Hindlimb muscle (tissue), 1 donor: ENCODE results near the gene PTPRN2. TPM values are rescaled to one million over a fixed set of nuclear protein-coding genes. Genes with fewer than 3 reads are reported as not detected.

ENCODE experiments used
- DNase-seq: peaks from one replicate; pipeline ENCODE4 v3.0.0-alpha.2; 2013
- polyA plus RNA-seq: library from polyadenylated mRNA; unstranded; fragments of 120-200 nt; gene quantifications from one replicate; pipeline ENCODE4 v1.2.1, GENCODE V29; 2013; ENCODE audit not compliant: insufficient read length

PTPRN2 gene
- polyA plus RNA-seq, 1 donor, result 2.0 TPM

DNA sequence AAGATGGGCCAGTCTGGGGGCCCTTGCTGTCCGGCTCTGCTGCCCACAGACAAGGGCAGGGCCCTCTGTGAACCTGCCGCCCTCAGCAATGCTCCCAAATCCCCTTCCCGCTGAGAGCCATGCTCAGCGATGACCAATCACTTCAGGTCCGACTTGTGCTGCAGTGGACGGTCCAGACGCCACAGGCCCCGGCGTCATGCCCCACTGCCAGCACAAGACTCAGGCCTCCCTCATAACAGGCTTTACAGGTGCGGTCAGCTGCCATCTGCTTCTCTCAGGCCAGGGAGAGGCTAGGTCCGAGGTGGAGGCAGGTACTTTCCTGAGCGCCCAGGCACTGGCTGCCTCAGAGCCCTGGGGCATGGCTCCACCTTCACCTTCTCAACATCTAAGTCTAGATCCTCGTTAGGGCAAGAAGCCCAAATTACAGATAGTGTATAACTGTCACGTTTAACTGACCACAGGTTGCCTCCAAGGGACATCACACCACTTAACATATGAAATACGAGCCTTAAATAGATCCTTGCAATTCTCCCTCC, 393.2 kb downstream of the PTPRN2 start:
- no peak for DNase-seq

DNA sequence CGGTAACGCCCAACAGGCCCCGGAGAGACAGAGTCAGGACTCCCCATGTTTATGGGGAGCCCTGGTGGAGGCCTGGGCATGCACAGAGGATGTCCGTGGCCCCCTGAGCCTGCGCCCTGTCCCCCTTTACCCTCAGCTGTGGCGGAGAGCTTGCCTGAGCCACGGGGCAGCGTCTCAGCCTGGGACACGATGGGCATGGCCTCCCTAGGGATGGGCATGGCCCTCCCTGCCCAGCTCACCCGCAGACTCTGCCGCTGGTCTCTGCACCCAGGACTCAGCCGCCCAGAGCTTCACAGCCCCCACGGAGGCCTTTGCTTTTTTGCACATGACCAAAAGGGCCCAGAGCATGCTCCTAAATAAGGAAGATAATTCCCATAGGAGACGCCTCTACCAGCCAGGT, 394.2 kb downstream of the PTPRN2 start:
- DNase-seq, result no peak

DNA sequence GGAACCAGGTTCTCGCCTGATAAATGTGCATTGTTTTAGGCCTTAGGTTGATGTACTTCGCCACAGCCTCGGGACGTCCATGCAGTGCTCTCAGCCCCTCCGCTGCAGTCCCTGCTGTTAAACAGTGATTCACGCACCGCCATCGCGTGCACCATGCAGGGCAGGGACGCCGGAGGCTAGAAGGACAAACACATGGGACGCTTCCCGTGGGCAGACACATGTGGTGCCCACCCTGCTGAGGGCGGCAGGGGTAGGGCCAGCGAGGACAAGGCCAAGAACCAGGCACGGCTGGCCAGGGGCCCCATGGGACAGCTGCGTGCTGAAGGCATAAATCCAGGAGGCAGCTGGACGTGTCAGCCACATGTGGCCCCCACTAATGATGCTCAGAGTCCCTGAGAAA, 394.7 kb downstream of the PTPRN2 start:
- DNase-seq, result no peak

GRCh38 chr7:158192184-158192835, 395.3 kb downstream of the PTPRN2 start:
- no peak for DNase-seq

DNA sequence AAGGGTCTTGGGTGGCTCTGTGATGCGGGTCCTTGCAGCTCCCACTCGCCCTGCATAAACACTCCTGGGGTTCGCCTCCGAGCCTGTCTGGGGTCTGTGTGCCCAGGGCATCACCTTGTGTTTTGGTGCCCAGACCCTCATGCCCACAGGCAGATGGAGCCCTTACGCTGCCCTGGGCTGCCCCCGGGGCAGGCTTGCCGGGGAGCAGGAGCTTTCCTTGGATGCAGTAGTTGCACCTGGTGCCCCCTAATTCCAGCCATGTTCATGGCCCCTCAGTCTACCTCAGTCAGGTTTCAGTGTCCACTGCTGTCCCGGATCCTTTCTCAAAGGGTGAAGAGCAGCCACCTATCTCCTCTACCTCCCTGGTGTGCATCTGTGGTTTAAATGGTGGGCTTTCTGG, 396.0 kb downstream of the PTPRN2 start:
- no peak for DNase-seq

DNA sequence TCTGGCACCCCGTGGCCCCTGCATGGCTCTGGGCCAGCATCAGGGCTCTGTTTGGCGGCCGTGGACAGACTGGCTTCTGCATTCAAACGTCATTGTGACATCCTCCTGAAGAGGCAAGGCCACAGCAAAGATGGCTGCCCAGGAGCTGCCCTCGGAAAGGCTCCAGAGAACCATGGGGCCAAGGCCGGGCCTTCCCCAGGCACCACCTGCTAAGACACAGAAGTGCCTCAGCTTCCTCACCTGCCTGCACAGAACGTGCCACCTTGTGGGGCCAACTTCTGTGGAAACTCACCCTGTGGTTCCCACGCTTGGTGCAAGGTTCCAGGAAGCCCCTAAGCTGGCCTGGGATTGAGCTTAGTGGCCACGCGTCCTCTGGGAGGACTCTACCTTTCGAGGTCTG, 396.9 kb downstream of the PTPRN2 start:
- DNase-seq, result no peak

DNA sequence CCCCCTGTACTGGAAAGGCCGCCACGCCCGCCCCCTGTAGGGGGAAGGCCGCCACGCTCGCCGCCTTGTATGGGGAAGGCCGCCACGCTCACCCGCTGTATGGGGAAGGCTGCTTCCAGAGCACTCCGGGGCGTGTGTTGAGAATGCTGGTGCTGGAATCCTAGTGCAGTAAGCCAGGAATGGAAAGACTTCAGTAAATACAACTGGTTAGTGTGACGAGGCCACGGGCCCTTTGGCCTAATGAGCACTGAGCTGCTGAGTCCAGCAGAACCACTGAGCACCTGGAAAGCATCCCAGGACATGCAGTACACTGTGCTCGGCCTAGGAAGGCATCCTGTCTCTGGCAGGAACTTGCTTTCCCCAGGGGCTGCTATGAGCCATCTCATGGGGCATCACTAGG, 398.9 kb downstream of the PTPRN2 start:
- no peak for DNase-seq

DNA sequence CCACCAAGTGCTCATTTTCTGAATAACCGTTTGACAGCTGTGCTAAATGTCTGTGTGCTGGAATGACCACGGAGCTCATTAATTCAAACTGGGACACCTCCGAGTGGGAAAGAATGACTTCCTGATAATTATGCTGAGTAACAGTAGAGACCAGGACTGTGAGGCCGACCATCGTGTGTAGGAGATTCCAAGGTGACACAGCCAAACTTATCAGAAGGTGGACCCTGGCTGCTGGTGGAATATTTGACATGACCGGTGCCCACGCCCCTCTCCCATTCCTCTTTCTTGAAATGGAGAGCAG, 400.0 kb downstream of the PTPRN2 start:
- no peak for DNase-seq

DNA sequence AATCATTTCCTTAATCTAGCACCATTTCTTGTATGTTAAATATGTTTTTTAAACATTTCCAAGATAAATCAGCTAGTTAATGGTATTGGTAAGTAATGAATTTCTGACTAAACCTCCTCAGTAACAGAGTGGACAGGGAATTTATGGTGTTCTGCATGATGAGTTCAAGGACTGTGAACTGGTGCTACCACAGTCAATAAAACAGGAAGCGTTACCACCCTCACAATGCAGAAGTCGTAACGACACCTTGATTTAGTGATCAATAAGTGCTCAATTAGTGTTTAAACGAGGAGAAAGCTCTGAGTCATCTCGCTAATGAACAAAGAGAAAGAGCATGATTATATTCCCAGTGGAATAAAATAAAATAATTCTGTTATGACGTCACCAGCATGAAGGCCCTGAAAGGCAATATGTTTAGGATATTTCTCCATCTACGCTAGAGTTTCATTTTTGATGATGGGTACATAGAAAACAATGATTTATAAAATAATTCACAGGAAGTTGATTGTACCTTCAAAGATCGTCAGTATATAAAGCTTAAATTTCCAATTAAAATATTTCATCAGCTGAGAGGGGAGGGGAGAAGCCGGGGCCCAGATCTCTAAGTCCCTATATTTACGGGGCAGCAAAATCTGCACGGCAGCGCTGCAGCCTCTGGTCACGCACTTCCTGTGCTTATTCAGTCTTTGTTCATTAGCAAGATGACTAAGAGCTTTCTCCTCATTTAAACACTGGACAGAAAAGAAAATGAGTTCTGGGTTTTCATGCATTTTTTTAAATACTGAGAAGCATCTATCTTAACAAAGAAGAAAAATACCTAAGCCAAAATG, 400.5 kb downstream of the PTPRN2 start:
- no peak for DNase-seq

DNA sequence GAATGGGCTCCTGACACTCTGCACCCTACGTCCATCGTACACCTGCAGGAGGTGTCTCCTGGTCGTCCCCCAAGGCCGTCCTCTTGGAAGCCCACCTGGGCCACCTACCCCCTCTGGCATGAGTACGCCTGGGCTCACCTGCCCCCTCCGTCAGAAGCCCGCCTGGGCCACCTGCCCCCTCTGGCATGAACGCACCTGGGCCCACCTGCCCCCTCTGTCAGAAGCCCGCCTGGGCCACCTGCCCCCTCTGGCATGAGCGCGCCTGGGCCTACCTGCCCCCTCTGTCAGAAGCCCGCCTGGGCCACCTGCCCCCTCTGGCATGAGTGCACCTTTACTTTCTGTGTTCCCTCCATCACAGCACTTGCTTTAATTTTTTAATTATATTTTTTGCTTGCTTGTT, 401.2 kb downstream of the PTPRN2 start:
- DNase-seq, result no peak

DNA sequence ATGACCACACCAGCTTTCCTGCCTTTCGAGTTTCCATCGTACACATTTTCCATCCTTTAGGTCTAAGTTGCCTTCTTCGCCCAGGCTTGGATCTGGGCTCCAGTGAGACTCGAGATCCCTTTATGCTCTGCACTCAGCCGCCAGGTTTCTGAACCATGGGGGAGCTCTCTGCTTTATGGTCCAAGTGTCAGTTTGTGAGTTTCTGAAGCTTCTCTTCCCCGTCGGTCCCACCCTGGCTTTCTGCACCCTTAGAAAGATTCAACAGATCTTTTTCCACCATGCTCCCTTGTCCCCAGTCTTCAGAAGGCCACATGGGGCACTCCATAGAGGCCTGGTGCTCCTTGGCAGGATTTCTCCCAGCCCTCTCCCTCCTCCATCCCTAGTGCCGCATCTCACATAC, 402.0 kb downstream of the PTPRN2 start:
- DNase-seq, result no peak

- no peak for DNase-seq
These were observed 404.2 kb downstream of the PTPRN2 start for GRCh38 chr7:158183431-158183830.

- no peak for DNase-seq
These were observed 411.0 kb downstream of the PTPRN2 start for GRCh38 chr7:158176561-158177173.

GRCh38 chr7:158175779-158176178, 411.8 kb downstream of the PTPRN2 start:
- no peak for DNase-seq

DNA sequence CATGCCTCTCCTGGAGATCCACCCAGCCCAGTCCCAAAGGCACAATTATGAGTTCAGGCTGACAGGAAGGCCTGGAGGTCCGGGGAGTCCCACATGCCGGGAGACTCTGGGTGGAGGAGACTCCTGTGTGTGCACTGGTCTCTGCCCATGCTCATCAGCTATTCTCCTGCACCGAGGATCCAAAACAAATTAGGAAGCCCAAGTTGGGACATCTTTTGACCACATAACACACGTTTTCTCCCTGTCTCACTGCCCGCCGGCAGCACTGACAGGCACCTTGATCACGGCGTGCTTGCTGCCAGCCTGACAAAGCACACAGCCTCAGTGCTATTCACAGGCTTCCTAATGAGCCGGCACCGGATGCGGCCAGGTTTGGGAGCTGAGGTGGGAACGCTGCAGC, 412.7 kb downstream of the PTPRN2 start:
- DNase-seq, result no peak

DNA sequence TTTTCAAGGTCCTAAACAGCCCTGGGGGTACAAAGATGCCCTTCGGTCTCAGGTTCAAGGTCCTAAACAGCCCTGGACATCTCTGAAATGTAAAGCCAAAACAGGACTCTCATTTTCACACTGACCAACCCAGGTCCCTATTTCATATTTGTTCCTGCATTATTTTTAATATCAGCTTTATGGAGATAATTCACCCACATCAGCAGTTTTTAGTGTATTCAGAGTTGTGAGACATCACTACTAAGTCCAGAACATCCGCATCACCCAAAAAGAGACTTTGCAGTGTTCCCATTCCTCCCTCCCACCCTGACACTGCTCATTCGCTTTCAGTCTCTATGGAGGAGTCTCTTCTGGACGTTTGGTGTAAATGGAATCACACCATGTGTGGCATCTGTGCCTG, 420.2 kb downstream of the PTPRN2 start:
- DNase-seq, result no peak

- no peak for DNase-seq
These were observed 421.0 kb downstream of the PTPRN2 start for GRCh38 chr7:158166386-158167340.

GRCh38 chr7:158165711-158166110, 421.9 kb downstream of the PTPRN2 start:
- no peak for DNase-seq

GRCh38 chr7:158164101-158165095, 423.2 kb downstream of the PTPRN2 start:
- no peak for DNase-seq

- DNase-seq, result no peak
These were observed 426.4 kb downstream of the PTPRN2 start for GRCh38 chr7:158161194-158161593.

- no peak for DNase-seq
These were observed 427.4 kb downstream of the PTPRN2 start for GRCh38 chr7:158160199-158160598.
